ENCODE measurements around the gene STOX2. TPM values are rescaled to one million over a fixed set of nuclear protein-coding genes. Genes with fewer than 3 reads are reported as not detected.
A peak's percentile ranks its signal among the peaks of the same experiment; 100 is the strongest.

Gene STOX2, protein sequence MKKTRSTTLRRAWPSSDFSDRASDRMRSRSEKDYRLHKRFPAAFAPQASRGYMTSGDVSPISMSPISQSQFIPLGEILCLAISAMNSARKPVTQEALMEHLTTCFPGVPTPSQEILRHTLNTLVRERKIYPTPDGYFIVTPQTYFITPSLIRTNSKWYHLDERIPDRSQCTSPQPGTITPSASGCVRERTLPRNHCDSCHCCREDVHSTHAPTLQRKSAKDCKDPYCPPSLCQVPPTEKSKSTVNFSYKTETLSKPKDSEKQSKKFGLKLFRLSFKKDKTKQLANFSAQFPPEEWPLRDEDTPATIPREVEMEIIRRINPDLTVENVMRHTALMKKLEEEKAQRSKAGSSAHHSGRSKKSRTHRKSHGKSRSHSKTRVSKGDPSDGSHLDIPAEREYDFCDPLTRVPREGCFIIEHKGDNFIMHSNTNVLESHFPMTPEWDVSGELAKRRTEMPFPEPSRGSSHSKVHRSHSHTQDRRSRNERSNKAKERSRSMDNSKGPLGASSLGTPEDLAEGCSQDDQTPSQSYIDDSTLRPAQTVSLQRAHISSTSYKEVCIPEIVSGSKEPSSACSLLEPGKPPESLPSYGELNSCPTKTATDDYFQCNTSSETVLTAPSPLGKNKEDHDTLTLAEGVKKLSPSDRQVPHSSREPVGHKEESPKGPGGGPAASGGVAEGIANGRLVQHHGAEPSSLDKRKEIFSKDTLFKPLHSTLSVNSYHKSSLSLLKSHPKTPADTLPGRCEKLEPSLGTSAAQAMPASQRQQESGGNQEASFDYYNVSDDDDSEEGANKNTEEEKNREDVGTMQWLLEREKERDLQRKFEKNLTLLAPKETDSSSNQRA (N-terminal part only)
- total RNA-seq (2014; rRNA removed; shearing (Covaris generic)) = 2.1 and 3.3 TPM in 2 replicates

DNA sequence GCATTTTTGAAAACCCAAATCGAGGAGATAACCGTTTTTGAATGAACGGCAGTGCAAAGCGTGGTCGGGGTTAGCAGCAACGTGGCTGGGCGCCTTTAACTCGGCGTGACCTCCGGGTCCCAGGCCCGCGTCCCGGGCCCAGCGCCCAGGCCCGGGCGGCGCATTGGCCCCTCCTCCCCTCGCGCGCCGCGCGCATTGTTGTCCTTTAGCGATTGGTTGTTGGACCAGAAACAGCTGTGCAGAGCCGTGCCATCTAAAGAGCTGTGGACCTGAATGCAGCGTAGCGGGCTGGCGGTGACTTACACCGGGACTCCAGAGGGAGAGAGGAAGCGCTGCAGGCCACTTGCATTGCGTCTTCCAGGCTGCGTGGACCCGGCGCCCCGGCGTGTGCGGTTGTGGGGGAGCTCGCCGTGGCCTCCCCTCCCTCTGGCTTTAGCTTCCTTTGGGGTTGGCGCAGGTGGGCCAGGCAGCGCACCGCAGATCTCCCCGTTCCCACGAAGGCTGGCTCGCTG lies at the start of gene STOX2:
STOX2 (plus strand) TSS at position 227 of the 512 bp plus-strand sequence. CDS start 1,484 bp downstream, outside the sequence.
- peak; percentile 71 for DNase-seq (ENCODE audit: low read depth)

DNA sequence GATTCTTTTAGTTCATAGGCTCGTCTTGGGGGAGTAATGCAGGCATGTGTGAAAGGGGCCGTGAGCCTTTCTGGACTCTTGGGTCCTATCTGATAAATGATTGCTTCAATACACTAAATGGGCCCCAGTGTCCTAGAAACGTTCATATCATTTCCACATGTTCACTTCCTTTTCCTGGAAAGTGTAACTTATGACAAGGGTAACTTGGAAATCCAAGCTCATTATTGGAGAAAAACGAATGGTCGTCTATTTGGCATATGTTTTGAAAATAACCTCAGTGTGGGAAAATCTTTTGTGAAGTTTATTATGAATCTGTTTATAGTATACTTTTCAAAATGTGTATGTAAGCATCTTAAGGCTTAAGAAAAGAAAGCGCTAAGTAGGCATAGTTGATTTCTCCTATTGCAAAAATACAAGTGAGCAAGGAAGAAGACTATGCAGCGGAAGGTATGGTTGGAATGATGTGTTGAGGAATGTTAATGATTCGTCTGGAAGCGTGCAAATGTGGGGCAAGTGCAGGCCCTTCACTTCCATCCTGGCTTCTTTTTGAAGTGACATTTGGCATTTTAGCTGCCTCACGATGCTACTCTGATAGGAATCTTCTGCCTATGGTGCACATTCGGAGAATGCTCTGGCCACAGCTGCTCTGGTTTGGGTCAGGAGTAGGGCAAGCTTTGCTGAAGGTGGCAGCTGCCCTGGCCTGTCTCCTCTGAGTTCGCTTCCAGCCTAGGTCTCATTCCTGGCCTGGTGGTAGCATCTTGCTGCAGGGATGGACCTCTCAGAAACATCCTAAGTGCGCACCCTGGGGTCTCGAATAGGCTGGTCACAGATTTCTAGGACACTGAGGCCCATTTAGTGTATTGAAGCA lies 49.5 kb upstream of the STOX2 start:
- no peak for DNase-seq (ENCODE audit: low read depth)

DNA sequence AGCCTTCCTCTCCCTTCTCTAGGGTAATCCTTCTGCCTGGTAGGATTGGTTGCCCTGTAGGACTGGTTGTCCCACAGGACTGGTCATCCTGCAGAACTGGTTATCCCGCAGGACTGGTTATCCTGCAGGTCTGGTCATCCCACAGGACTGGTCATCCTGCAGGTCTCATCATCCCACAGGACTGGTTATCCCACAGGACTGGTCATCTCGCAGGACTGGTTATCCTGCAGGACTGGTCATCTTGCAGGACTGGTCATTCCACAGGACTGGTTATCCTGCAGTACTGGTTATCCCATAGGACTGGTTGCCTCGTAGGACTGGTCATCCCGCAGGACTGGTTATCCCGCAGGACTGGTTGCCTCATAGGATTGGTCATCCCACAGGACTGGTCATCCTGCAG lies 48.1 kb upstream of the STOX2 start:
- DNase-seq (ENCODE audit: low read depth) = no peak

DNA sequence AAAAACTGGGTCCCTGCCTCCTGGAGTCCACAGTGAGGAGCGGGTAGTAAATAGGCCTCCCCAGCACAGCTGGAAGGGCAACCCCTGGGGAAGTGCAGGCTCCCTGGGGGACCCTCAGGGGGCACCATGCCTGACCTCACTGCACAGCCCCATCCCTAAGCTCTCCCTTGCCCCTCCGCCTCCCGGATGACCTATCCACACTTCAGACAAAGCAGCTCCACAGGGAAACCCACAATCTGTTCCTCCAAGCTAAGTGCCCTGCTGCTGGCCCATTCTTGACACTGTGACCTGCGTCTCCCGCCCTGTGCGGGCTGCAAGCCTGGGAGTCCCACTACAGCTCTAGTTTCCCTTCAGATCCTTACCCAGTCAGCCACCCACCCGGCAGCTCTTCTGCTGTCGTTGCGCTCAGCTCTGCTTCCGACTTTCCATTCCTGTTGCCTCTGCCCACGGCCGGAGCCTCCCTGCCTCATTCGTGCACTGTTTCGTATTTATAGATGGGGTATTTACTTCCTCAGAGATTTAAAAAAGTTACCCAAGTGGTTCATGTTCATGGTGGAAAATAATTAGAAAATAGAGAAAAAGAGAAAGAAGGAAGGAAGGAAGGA lies 47.0 kb upstream of the STOX2 start:
- no peak for DNase-seq (ENCODE audit: low read depth)

DNA sequence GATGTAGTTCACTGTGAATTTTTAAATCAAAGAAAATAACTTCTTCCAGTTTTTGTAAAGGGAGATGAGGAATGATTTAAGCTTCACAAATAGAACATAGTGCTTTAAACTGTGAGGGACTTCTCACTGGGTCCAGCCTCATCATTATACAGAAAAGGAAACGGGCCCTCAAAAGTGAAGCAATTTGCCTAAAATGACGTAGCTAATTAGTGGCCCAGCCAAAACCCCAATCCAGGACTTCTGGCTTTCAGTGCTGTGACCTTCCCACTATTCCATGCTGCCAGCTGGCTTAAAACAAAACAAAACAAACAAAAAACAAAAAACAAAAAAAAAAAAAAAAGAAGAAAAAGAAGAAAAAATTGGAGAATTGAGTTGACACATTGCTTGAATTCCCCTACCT lies 45.0 kb upstream of the STOX2 start:
- DNase-seq (ENCODE audit: low read depth) = no peak

DNA sequence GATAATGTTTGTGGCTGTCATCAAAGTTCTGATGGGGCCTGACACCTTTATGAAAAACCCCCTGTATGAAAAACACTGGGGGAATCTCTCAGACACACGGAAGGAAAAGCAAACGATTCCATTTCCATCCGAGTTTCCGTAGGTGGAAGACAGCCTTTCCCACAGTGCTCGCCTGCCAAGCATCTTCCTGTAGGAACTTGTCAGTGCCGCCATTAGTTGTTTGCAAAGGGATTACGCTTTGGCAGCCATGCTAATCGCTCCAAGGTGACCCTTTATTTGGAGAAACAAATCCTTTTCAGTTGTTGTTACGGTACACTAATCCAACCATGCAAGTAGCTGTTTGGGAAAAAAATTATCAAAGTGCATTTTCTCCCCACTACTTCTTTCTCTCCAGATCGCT lies 44.4 kb upstream of the STOX2 start:
- DNase-seq (ENCODE audit: low read depth) = no peak

DNA sequence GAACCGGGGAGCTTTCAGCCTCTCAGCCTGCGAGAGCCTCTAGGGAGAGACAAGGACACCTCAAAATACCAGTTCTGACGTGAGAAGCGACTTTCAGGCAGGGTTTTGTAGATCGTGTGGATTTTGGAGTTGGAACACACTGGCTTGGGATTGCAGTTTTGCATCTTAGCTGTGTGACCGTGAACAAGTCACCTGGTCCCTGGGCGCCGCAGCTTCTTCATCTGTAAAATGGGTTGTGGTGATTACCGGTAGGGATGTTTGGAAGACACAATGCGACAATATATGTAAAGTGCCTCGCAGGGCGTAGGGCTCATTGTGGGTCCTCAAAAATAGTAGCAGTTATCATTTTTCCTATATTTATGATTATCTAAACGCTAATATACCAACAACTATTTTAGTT lies 43.7 kb upstream of the STOX2 start:
- no peak for DNase-seq (ENCODE audit: low read depth)

DNA sequence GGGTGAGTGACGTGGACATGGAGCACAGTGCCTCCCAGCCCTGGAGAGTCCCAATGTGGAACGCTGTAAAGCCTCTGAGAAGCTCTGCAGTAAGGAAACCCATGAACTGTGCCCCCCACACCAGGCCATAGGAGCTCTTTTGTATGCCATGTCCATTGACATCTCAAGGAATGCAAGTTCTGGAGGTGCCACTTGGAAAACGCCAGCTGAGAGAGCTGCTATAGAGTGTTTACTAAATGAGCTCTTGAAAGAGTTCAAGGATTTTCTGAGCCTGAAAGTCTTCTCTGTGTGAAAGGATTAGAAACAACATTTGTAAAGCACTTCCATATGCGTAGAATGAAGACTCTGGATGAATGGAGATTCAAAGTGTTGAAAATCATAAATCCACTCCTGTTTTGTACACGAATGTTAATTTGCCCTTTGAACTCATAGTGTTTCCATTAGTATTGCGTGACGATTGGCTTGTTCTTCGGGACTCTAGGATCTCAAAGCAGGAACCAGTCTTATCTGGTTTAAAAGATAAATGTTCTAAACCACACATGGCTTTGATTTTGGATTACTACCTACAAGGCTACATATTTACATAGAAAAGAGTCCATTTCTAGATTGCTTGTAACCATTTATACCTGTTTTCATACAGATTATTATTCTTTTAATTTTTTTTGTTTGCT lies 41.8 kb upstream of the STOX2 start:
- DNase-seq (ENCODE audit: low read depth) = no peak

DNA sequence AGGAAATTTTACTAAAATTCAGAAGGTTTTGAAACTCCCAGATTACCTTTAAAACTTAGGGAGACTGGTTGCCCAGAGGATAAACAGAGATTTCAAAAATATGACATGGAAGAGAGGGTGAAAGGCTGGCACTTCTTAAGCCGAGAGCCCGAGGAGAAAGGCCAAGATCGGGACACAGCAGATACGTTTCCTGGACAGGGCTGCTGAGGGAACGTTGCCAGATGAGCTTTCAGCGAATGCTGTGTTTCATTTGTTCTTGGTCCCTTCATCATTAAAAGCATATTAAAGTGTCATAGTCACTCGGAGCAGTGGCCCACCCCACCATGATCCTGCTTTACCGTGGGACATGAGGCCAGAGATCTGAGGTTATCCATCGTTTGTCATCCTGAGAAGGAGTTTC lies 37.9 kb upstream of the STOX2 start:
- no peak for DNase-seq (ENCODE audit: low read depth)

DNA sequence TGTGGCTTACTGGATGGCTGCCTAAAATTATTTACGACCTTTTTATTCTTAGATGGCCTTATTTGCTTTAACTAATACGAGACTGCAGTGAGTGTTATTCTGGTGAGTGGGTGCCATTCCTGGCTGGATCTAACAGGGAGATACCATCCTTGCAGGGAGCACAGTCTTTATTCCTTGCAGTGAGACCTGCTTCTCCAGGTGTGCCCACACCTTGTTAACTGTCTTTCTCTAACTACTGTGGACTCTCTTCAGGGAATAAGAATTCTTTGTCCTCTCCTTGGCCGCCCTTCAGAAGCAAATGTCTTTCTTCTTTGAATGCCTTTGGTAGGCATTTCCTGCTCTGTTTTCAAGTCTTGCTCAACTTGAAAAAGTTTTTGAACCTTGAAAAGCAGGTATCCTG lies 34.1 kb upstream of the STOX2 start:
- DNase-seq (ENCODE audit: low read depth) = no peak

DNA sequence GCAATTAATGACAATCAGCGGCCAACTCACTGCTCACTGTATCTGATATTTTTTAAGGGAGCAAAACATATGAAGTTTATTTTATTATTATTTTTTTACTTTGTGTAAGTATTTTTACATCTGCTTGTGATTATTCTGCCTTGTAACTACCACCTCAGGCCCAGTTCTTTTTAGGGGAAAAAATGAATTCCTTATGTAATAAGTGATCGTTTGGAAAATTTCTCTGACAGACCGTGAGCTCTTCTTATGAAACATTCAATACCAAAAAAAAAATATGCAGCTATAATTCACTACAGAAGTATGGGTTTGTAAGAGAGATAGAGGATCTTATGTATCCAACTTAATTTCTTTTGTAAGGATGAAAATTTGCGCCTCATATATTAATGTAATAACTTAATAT lies 33.5 kb upstream of the STOX2 start:
- no peak for DNase-seq (ENCODE audit: low read depth)

DNA sequence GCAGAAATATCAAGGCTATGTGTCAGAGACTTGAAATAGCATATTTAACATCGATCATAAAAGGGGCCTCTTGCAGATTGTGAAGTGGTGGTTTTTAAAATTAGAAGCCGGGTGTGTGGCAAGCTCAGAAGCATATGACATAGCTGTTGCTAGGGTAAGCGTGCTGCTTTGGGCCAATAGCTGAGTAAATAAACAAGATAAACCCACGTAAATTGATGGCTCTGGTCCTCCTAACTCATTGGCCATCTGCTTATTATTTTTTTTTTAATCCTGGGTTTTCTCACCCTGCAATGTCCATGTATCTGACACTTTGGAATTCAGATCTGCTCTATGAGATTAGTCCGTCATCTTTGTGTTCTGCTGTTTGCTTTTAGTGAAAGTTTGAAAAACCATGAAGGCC lies 32.6 kb upstream of the STOX2 start:
- DNase-seq (ENCODE audit: low read depth) = no peak

DNA sequence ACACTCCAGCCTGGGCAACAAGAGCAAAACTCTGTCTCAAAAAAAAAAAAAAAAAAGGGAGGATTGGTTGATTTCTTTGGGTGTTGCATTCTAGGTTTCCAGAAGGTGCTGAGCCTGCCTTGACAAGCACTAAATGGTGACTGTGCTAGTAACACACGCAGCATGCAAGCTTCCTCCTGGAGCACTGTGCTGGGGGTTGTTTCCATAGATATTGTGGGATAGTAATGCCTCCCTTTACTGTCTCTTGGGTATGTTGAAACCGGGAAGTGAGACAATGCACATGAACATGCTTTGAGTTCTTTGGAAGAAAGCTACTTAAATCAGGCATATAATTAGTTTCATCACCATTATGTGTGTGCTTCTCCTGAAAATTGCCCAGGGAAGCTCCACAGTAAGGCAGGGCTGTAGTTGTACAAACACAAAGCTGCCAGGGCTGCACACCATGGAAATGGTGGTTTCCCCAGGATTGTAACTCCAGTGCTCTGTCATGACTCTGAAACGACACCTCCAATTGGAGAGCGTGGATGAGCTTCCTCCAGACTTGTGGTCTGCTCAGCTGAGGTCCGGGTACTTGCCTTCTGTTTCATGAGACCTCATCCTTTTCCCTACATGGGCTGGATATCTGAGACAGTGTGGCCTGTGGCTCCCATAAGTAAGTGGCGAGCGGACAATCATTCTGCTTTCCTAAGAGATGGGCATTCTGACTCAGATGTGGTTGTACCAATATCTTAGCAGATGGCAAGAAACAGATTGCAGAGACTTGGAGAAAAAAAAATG lies 31.5 kb upstream of the STOX2 start:
- DNase-seq (ENCODE audit: low read depth) = peak; percentile 28

DNA sequence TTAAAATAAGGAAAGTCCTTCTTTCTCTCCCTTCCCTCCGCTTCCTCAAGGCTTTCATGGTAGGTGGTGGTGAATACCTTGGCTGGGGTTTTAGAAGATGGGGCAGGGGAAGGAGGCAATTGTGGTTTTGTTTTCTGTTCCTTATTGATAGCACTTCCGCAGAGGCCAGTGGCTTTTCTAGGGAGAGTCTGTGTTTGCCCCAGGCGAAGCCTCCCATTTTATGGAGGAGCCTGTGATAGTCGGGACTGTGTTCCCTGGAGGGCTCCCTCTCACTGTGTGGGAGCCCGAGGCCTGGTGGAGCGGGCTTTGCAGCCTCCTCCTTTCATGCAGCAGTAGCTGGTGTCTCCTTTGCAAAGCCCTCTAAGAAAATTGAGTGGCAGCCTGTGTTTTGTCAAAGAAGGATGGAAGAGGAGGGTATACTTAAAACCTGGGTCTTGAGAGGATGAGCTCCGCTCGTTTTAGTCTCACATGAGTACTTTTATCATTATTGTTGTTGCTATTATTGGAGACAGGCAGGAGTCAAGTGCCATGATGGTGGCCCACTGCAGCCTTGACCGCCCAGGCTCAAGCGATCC lies 29.8 kb upstream of the STOX2 start:
- no peak for DNase-seq (ENCODE audit: low read depth)

DNA sequence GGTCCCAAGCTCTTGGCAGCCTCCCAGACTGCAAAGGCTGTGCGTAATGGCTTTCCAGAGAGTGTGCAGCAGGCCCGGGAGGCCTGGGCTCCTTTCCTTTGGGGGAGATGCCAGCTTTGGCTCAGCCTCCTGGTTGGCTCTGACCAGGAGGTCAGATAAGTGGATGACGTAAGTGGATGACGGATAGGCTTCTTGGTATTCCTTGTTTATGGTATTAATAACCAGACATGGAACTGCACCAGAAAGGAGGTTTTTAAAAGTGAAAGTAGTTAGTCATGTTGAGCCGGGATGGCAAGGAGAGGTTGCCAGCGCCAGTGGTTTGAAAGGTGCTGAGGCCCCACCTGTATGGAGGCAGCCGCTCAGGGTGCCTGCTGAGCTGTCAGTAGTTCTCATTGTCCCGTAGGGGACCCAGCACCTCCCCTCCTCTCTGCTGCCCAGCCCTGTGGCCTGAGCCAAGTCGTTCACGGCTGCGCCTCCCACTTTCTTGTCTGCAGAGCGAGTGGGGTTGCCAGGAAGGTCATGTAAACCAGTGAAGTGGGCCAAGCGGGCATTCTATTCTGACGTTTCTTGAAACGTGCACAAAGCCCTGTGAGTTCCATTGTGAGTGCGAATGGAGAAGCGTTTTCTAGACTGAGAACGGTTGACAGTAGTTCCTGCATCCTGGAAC lies 28.7 kb upstream of the STOX2 start:
- DNase-seq (ENCODE audit: low read depth) = peak; percentile 92

DNA sequence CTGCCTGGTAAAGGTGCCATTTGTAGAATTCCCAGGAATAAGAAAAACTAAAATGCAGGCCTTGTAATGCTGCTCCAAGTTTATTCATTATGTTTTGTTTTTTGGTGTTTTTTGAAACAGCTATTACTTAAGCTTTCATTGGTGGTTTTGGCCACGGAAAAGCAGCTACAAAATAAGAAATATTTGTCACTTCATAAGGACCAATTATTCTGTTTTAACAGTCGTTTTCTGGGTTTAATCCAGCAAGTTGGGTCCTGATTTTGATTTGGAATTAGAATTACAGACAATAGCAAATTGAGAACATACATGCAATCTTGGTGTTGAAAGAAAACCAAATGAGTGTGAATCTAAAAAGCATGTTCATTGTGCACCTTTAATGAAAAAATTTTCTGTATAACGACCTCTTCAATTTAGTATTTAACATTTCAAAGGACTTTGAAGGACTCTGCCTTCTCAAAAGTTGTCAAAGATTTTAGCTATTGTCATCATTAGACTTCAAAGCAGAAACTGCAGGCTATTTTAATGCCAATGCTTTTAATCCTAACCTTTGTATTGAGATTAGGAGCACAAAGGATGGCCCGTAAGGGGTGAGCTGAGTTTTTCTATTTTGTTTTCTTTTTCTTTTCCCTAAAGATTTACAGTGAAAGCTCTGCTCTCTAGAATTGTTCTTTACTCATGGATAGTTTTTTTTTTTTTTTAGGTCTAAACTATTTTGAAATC lies 26.7 kb upstream of the STOX2 start:
- DNase-seq (ENCODE audit: low read depth) = no peak

DNA sequence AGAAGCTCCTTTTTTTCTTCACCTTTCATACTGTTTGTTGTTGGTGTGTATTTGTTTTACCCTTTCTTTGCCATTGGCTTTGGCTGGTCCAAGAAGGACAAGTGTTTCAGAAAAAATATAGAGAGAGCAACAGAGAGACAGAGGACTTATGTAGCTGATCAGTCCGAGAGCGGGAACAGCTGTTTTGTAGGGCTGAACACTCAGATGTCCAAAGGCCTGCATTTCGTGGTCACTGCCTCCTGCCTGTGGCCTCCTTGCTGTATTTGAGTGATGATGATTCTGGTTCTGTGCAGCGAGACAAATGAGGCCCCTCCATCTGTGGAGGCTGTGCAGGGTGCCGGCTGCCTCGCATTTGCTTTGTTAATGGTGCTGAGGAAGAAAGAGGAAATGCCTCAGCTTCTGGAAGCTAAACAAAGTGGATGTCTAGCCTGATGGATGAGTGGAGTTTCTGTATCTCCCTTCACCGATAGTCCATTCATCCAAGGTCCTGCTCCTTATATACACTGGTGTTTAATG lies 19.8 kb upstream of the STOX2 start:
- no peak for DNase-seq (ENCODE audit: low read depth)

DNA sequence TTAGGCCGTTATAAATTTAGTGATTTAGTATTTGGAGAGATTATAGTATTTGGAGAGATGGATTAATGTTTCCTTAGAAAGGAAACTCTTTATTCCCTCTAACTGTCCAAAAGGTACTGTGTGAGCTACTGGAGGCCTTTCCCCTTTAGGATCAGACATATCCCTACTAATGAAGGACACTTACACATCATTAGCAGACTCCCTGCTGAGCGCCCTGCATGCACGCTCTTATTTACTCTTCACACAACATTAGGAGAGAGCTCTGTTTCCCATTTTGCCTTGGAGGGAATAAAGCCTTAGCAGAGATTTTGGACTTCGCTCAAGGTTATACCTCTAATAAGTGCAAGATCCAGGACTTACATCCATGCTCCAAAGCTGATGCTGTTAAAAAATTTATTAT lies 17.8 kb upstream of the STOX2 start:
- DNase-seq (ENCODE audit: low read depth) = no peak

All from Daoy (cell line).